ENCODE measurements around the gene CDK16. TPM values are rescaled to one million over a fixed set of nuclear protein-coding genes. Genes with fewer than 3 reads are reported as not detected.

CDK16 gene
- polyA plus RNA-seq, 1 of the 3 experiments (the other 2 are of a cell fraction), result 116 TPM

- Histone ChIP-seq H4K20me1 (ENCODE audit: insufficient read depth) (peaks cover 24% of the 10 kb centered on the region), H3K36me3 (replicated peaks in 1 of 2; ENCODE audit: control insufficient read depth in 1 of 2, insufficient read depth in 2 of 2, low read length in 1 of 2) (peaks cover 33 to 57% of the 10 kb centered on the region in 2 experiments), H3K4me2 (no peak overlapping the region), H3K4me1 (ENCODE audit: control insufficient read depth in 1 of 2, insufficient read depth in 2 of 2, low read depth in 1 of 2, low read length in 1 of 2) (peaks cover 7 to 27% of the 10 kb centered on the region in 2 experiments; a peak in 3 of 4 replicates), H2AFZ (ENCODE audit: low read depth) (no peak overlapping the region), H3K9me2 (no peaks in the 10 kb centered on the region), H3F3A (replicated peaks; ENCODE audit: insufficient read depth) (peaks cover 24% of the 10 kb centered on the region), H3K27me3 (ENCODE audit: insufficient read depth) (no peaks in the 10 kb centered on the region), H3K4me3 (ENCODE audit: low read depth in 2 of 2, low read length in 1 of 2) (no peak overlapping the region), H3K79me2 (ENCODE audit: insufficient read depth) (peaks cover 21% of the 10 kb centered on the region), H3K9ac (no peak overlapping the region), H3K9me3 (no peaks in the 10 kb centered on the region), H3K27ac (ENCODE audit: low read depth in 2 of 2, low read length in 1 of 2) (peak overlapping the region in 1 of 2 experiments; percentile 90; a peak in 1 of 4 replicates)
- 95% methylated on average over 8 of the region's 12 CpGs for WGBS (ENCODE audit: low lambda C conversion rate)
- TF ChIP-seq SMC3 (IDR thresholded peaks at IDR 0.05; ENCODE audit: low read depth, low read length) (no peak), USF2 (IDR thresholded peaks at IDR 0.05; ENCODE audit: borderline replicate concordance, low read depth, low read length) (no peak), FOXJ3 (CRISPR knock-in tag; IDR thresholded peaks at IDR 0.05) (no peak), FOXM1 (IDR thresholded peaks at IDR 0.05; ENCODE audit: low read depth) (no peak), TCF12 (IDR thresholded peaks at IDR 0.05) (no peak), EP300 (IDR thresholded peaks at IDR 0.05; ENCODE audit: borderline replicate concordance in 1 of 2, low read depth in 1 of 2, low read length in 1 of 2) (no peak), ZBTB33 (IDR thresholded peaks at IDR 0.05; ENCODE audit: borderline replicate concordance, low read depth) (no peak)
- ChIA-PET POLR2A (no interaction called here), CTCF (interaction anchor here (2.0 kb wide), 1 partner anchor 307 kb away, joined by 8 read pairs; no protein-coding TSS in a partner anchor)
- DNase-seq, result no peak
These were observed 3.1 kb upstream of the CDK16 start for GRCh38 chrX:47215291-47215900.

GRCh38 chrX:47216393-47216925 is 2.0 kb upstream of the CDK16 start:
- 81% methylated on average over 8 of the region's 8 CpGs for WGBS (ENCODE audit: low lambda C conversion rate)
- TF ChIP-seq EZH2phosphoT487 (IDR thresholded peaks at IDR 0.05; ENCODE audit: borderline replicate concordance, low read depth) (no peak), MEF2A (IDR thresholded peaks at IDR 0.05; ENCODE audit: borderline replicate concordance, low read depth) (no peak), POLR2AphosphoS5 (IDR thresholded peaks at IDR 0.05; ENCODE audit: low read depth, low read length) (no peak), RCOR1 (IDR thresholded peaks at IDR 0.05; ENCODE audit: low read length) (no peak)
- Histone ChIP-seq H3K4me2 (peak overlapping the region; percentile 65; the same call in 1 of the 2 replicates), H4K20me1 (ENCODE audit: insufficient read depth) (peaks cover 35% of the 10 kb centered on the region), H3K4me1 (ENCODE audit: control insufficient read depth in 1 of 2, insufficient read depth in 2 of 2, low read depth in 1 of 2, low read length in 1 of 2) (peaks cover 7 to 30% of the 10 kb centered on the region in 2 experiments; a peak in 3 of 4 replicates), H3K4me3 (ENCODE audit: low read depth in 2 of 2, low read length in 1 of 2) (no peak overlapping the region), H3K27me3 (ENCODE audit: insufficient read depth) (no peaks in the 10 kb centered on the region), H3K9me2 (no peaks in the 10 kb centered on the region), H3K27ac (ENCODE audit: low read depth in 2 of 2, low read length in 1 of 2) (peak overlapping the region; percentile 84 to 90), H3K9me3 (no peaks in the 10 kb centered on the region), H2AFZ (ENCODE audit: low read depth) (no peak overlapping the region), H3K9ac (peak overlapping the region; percentile 65; the same call in 1 of the 2 replicates), H3K36me3 (replicated peaks in 1 of 2; ENCODE audit: control insufficient read depth in 1 of 2, insufficient read depth in 2 of 2, low read length in 1 of 2) (peaks cover 26 to 46% of the 10 kb centered on the region in 2 experiments), H3K79me2 (ENCODE audit: insufficient read depth) (peaks cover 32% of the 10 kb centered on the region), H3F3A (replicated peaks; ENCODE audit: insufficient read depth) (peaks cover 24% of the 10 kb centered on the region)
- CTCF ChIA-PET, result interaction anchor here (2.0 kb wide), 1 partner anchor 306 kb away, joined by 8 read pairs; no protein-coding TSS in a partner anchor
- POLR2A ChIA-PET, result no interaction called here
- no peak for DNase-seq

All from SK-N-SH (cell line).